ENCODE data around the gene MORN5.

MORN5 gene

DNA sequence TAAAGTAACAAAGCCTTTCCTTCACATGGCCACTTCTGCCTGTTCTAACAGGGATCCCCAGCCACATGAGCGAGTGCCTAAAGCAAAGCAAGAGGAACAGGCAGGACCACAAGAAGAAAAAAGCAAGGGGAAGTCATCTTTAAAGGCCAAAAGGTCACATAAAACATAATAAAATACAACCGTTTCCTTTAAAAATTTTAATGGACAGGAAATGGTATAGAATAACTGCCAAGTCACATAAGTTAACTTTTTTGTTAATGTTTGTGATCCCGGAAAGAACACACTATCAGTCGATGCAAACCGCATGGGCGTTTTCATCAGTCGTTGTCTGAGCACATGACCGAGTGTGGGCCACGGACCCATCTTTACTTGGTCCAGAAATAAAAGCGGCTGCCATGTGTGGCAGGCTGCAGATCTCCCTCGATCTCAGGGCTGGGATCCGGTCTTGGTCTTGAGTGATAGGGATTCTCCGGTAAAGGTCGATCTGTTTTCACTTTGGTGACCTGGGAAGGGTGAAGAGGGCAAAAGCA lies 15.8 kb upstream of the MORN5 start:
- Mint-ChIP-seq H3K4me3 (no peak overlapping the region), H3K27me3 (no peaks in the 10 kb centered on the region), H3K27ac (no peak overlapping the region), H3K9me3 (no peaks in the 10 kb centered on the region), H3K36me3 (peaks cover 26% of the 10 kb centered on the region), H3K4me1 (no peaks in the 10 kb centered on the region)
- CTCF ChIA-PET: interaction anchor here (1.2 kb wide), 1 partner anchor 207 kb away, joined by 5 read pairs; no protein-coding TSS in a partner anchor
- no peak for DNase-seq

DNA sequence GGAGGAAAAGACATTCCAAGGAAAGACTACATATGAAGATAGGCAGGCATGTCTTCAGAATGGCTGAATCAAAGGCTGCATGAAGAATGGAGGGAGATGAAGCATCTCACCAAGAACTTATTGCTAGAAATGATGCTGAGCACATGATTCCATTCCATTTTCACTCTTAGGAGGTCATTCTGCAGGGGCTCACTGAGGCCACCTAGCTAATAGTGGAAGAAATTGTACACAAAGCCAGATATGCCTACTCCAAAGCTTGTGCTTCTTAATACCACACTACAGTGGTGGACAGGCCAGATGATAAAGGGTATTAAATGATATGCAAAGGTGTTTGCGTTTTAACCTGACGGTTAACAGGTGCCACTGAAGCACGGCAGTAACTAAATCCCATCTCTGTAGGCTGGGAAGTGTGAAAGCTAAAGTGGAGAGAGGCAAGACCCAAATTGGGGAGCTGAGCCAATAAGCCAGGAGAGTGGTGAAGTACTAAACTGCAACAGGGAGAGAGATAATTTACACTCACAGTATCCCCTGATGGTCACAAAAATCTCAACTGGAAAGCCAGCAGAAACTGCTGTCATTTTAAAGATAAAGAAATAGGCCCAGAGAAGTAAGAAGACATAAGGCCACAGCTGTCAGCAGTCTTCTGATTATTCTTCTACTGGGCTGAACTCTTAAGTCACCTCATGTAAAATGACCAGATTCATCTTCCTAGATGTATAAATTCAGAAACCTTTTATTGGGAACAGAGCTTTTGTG lies 14.7 kb upstream of the MORN5 start:
- H3K4me3 Mint-ChIP-seq: no peak overlapping the region
- no peak for DNase-seq
- H3K27ac Mint-ChIP-seq: no peak overlapping the region
- no peaks in the 10 kb centered on the region for H3K27me3 Mint-ChIP-seq
- no peaks in the 10 kb centered on the region for H3K4me1 Mint-ChIP-seq
- H3K9me3 Mint-ChIP-seq: no peaks in the 10 kb centered on the region
- CTCF ChIA-PET: interaction anchor here (1.2 to 2.5 kb wide), 5 partner anchors 9 to 206 kb away, joined by 3 to 16 read pairs (median 5); partner anchors contain the start of genes MORN5 and NDUFA8
- peaks cover 26% of the 10 kb centered on the region for H3K36me3 Mint-ChIP-seq

DNA sequence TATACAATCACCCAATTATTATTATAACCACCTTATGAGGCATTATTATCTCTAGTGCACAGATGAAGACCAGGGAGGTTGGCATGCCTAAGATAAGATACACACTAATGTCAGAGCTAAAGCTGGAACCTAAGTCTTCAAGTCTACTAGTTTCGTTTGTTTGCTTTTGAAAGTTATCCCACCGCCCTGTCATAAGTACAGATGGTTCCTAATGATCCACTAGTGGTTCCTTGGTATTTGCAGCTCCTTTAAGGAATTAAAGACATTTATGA lies 14.2 kb upstream of the MORN5 start:
- Mint-ChIP-seq H3K4me3 (no peak overlapping the region), H3K4me1 (no peaks in the 10 kb centered on the region), H3K9me3 (no peaks in the 10 kb centered on the region), H3K27ac (no peak overlapping the region), H3K36me3 (peaks cover 26% of the 10 kb centered on the region), H3K27me3 (no peaks in the 10 kb centered on the region)
- no peak for DNase-seq
- CTCF ChIA-PET: interaction anchor here (1.2 to 2.5 kb wide), 4 partner anchors 10 to 203 kb away, joined by 3 to 16 read pairs (median 5); partner anchors contain the start of genes MORN5 and NDUFA8

GRCh38 chr9:122151267-122151828 lies 8.4 kb upstream of the MORN5 start:
- H3K36me3 Mint-ChIP-seq: peaks cover 14% of the 10 kb centered on the region
- H3K9me3 Mint-ChIP-seq: no peaks in the 10 kb centered on the region
- CTCF ChIA-PET: interaction anchor here (0.8 to 1.4 kb wide), 4 partner anchors 26 to 199 kb away, joined by 3 to 4 read pairs (median 4); no protein-coding TSS in a partner anchor
- no peak overlapping the region for H3K4me3 Mint-ChIP-seq
- no peaks in the 10 kb centered on the region for H3K27me3 Mint-ChIP-seq
- H3K4me1 Mint-ChIP-seq: no peaks in the 10 kb centered on the region
- H3K27ac Mint-ChIP-seq: no peak overlapping the region
- DNase-seq: no peak

GRCh38 chr9:122155796-122156195 lies 3.9 kb upstream of the MORN5 start:
- CTCF ChIA-PET: interaction anchor here (1.6 kb wide), 1 partner anchor 56 kb away, joined by 4 read pairs; no protein-coding TSS in a partner anchor
- Mint-ChIP-seq H3K9me3 (no peaks in the 10 kb centered on the region), H3K27ac (no peak overlapping the region), H3K4me3 (no peak overlapping the region), H3K27me3 (peaks cover 9% of the 10 kb centered on the region), H3K36me3 (peaks cover 11% of the 10 kb centered on the region), H3K4me1 (peaks cover 25% of the 10 kb centered on the region)
- DNase-seq: no peak

- peak; percentile 54 for DNase-seq
- no peak overlapping the region for H3K27ac Mint-ChIP-seq
- H3K4me3 Mint-ChIP-seq: peak overlapping the region; percentile 33
- H3K9me3 Mint-ChIP-seq: peaks cover 5% of the 10 kb centered on the region
- peaks cover 25% of the 10 kb centered on the region for H3K4me1 Mint-ChIP-seq
- H3K27me3 Mint-ChIP-seq: peaks cover 16% of the 10 kb centered on the region
- H3K36me3 Mint-ChIP-seq: peaks cover 6% of the 10 kb centered on the region
- CTCF ChIA-PET: interaction anchor here (0.6 to 1.7 kb wide), 5 partner anchors 12 to 1521 kb away, joined by 3 to 7 read pairs (median 3); no protein-coding TSS in a partner anchor
These were observed 1.5 kb upstream of the MORN5 start for GRCh38 chr9:122158202-122158601.

DNA sequence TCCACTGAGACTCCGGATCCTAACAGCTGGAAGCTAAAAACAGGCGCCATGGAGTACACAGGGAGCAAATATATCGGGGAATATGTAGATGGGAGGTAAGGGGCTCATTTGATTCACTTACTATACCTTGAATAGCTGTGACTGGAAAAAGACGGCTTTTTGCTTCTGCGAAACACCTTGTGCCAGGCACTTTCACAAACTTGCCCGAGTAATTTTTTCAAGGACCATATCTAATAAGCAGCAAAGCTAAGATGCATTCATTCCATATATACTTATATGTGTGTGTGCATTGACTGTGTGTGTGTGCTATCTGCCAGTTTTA lies 178 bp downstream of the MORN5 start:
- Mint-ChIP-seq H3K4me3 (peak overlapping the region; percentile 95), H3K27me3 (peaks cover 23% of the 10 kb centered on the region), H3K4me1 (peaks cover 25% of the 10 kb centered on the region), H3K36me3 (peaks cover 6% of the 10 kb centered on the region), H3K9me3 (peaks cover 5% of the 10 kb centered on the region), H3K27ac (peak overlapping the region; percentile 89)
- no peak for DNase-seq
- CTCF ChIA-PET: interaction anchor here (0.9 to 1.7 kb wide), 2 partner anchors 14 to 34 kb away, joined by 4 to 7 read pairs; no protein-coding TSS in a partner anchor

DNA sequence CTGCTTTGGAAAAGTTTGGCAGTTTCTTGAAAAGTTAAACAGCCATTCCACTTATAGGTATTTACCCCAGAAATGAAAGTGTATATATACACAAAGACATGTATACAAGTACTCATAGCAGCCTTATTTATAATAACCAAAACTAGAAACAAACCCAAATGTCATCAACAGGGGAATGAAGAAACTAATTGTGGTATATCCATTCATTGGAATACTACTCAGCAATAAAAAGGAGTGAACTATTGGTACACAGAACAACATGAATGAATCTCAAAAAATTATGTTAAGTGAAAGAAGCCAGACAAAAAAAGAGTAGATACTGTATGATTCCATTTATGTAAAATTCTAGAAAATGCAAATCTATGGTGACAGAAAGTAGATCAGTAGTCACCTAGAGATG lies 2.7 kb downstream of the MORN5 start:
- Mint-ChIP-seq H3K36me3 (peaks cover 6% of the 10 kb centered on the region), H3K4me1 (peaks cover 18% of the 10 kb centered on the region), H3K4me3 (no peak overlapping the region), H3K27me3 (peaks cover 40% of the 10 kb centered on the region), H3K27ac (no peak overlapping the region), H3K9me3 (peaks cover 5% of the 10 kb centered on the region)
- DNase-seq: no peak
- CTCF ChIA-PET: no interaction called here

- Mint-ChIP-seq H3K9me3 (peaks cover 5% of the 10 kb centered on the region), H3K4me1 (peaks cover 7% of the 10 kb centered on the region), H3K27me3 (peaks cover 48% of the 10 kb centered on the region), H3K4me3 (no peak overlapping the region), H3K36me3 (peaks cover 2% of the 10 kb centered on the region), H3K27ac (no peak overlapping the region)
- DNase-seq: no peak
- CTCF ChIA-PET: no interaction called here
These were observed 4.6 kb downstream of the MORN5 start for GRCh38 chr9:122164286-122164685.

DNA sequence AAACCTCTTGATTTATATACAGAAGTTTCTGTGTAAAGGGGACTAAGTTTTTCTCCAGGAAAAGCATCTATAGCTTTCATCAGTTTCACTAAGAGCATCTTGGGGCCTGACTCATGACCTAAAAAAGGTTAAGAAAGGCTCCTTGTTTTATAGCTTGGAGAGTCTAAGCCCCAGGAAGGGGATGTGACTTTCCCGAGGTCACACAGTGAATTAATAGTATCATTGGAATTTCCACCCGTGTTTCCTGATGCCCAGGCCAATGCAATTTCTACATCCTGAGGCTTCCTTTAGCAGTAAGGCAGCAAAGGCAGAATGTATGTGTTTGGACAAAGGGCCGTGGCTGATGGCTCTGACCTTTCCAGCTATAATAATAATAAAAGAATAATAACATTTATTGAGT lies 8.6 kb downstream of the MORN5 start:
- CTCF ChIA-PET: no interaction called here

DNA sequence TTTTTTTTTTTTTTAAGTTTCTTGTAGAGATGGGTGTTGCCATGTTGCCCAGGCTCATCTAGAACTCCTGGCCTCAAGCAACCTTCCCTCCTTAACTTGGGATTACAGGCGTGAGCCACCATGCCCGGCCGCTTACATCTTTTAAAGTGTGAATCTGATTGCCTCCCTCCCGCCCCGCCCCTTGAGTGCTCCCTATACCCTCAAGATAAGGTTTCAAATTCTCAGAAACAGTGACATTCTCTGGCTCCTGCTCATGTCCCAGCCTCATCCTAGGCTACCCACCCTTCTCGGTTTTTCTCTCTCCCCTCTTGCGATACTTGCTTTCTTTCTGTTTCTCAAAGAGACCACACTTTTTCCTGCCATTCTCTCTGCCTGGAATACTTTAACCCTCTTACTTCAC lies 12.4 kb downstream of the MORN5 start:
- CTCF ChIA-PET: no interaction called here
- no peaks in the 10 kb centered on the region for H3K36me3 Mint-ChIP-seq
- no peak for DNase-seq
- H3K9me3 Mint-ChIP-seq: no peaks in the 10 kb centered on the region
- H3K4me3 Mint-ChIP-seq: no peak overlapping the region
- peaks cover 56% of the 10 kb centered on the region for H3K27me3 Mint-ChIP-seq
- H3K4me1 Mint-ChIP-seq: no peaks in the 10 kb centered on the region
- H3K27ac Mint-ChIP-seq: no peak overlapping the region

More for the DNA sequence above, 8.6 kb downstream of the MORN5 start:
- no peak for DNase-seq
- Mint-ChIP-seq H3K4me1 (no peaks in the 10 kb centered on the region), H3K4me3 (no peak overlapping the region), H3K9me3 (no peaks in the 10 kb centered on the region), H3K36me3 (no peaks in the 10 kb centered on the region), H3K27me3 (peaks cover 62% of the 10 kb centered on the region), H3K27ac (no peak overlapping the region)

- CTCF ChIA-PET: no interaction called here
These were observed 14.0 kb downstream of the MORN5 start for GRCh38 chr9:122173670-122174069.

GRCh38 chr9:122176916-122177315 lies 17.2 kb downstream of the MORN5 start:
- Mint-ChIP-seq H3K27ac (no peak overlapping the region), H3K9me3 (no peaks in the 10 kb centered on the region), H3K4me3 (no peak overlapping the region), H3K27me3 (peaks cover 49% of the 10 kb centered on the region), H3K4me1 (no peaks in the 10 kb centered on the region), H3K36me3 (no peaks in the 10 kb centered on the region)
- DNase-seq: no peak
- CTCF ChIA-PET: no interaction called here

More at GRCh38 chr9:122173670-122174069, 14.0 kb downstream of the MORN5 start:
- Mint-ChIP-seq H3K4me1 (no peaks in the 10 kb centered on the region), H3K9me3 (no peaks in the 10 kb centered on the region), H3K27ac (no peak overlapping the region), H3K36me3 (no peaks in the 10 kb centered on the region), H3K27me3 (peaks cover 55% of the 10 kb centered on the region), H3K4me3 (no peak overlapping the region)
- DNase-seq: no peak

GRCh38 chr9:122179054-122179689 lies 19.5 kb downstream of the MORN5 start:
- Mint-ChIP-seq H3K4me3 (no peak overlapping the region), H3K27me3 (peaks cover 39% of the 10 kb centered on the region), H3K36me3 (no peaks in the 10 kb centered on the region), H3K27ac (no peak overlapping the region), H3K9me3 (no peaks in the 10 kb centered on the region), H3K4me1 (no peaks in the 10 kb centered on the region)
- CTCF ChIA-PET: no interaction called here
- no peak for DNase-seq

All from activated naive CD4-positive, alpha-beta T cell treated with anti-CD3 and anti-CD28 coated beads, Interleukin-2, amount 10 ng/mL, durations not matched to agents 7 days and 5 days (primary cell).